HepG2 (cell line): ENCODE data around the gene PSD4. TPM values are rescaled to one million over a fixed set of nuclear protein-coding genes. Genes with fewer than 3 reads are reported as not detected.

Experiments used
- ASH2L ChIP-seq: fragments of 300-600, 200-600 bp; sonication (generic); IDR thresholded peaks from 2 replicates; pipeline ENCODE4 v1.7.0; 2017; ENCODE audit warnings: low read depth, mild to moderate bottlenecking, moderate library complexity, mixed read lengths, low read length; ENCODE audit not compliant: insufficient read length
- ATF4 ChIP-seq, 2 experiments: fragments of 450-650 bp in 1 of 2; sonication (generic) in 1 of 2; formaldehyde crosslinking; IDR thresholded peaks; 2 replicates each; pipeline versions ENCODE4 v1.5.0 to v1.8.0; 2020 to 2022; ENCODE audit warnings: mild to moderate bottlenecking in 1 of 2, missing genetic modification reagents in 1 of 2
- CEBPG ChIP-seq: IDR thresholded peaks from 2 replicates; pipeline ENCODE4 v1.6.1; 2016
- CREM ChIP-seq, 2 experiments: sonication (generic) in 1 of 2; formaldehyde crosslinking in 1 of 2; IDR thresholded peaks; 2 replicates each; pipeline versions ENCODE4 v1.4.0 to v1.6.1; 2016 to 2020; ENCODE audit warnings: antibody characterized with exemption in 1 of 2, mild to moderate bottlenecking in 1 of 2, missing genetic modification reagents in 1 of 2
- DRAP1 ChIP-seq: IDR thresholded peaks from 2 replicates; pipeline ENCODE4 v1.6.1; 2016; ENCODE audit warnings: missing genetic modification reagents, missing compliant biosample characterization
- MAX ChIP-seq: IDR thresholded peaks from 2 replicates; pipeline ENCODE4 v1.6.1; 2012; ENCODE audit warnings: inconsistent platforms
- MLLT10 ChIP-seq: sonication (generic); formaldehyde crosslinking; IDR thresholded peaks from 2 replicates; pipeline ENCODE4 v1.4.0; 2020; ENCODE audit warnings: missing genetic modification reagents
- MXD4 ChIP-seq: IDR thresholded peaks from 2 replicates; pipeline ENCODE4 v1.6.1; 2016; ENCODE audit warnings: mild to moderate bottlenecking, missing biosample characterization, missing genetic modification reagents
- PAWR ChIP-seq: sonication (generic); formaldehyde crosslinking; IDR thresholded peaks from 2 replicates; pipeline ENCODE4 v1.4.0; 2020; ENCODE audit warnings: missing genetic modification reagents, mild to moderate bottlenecking, borderline replicate concordance
- SETDB1 ChIP-seq: sonication (generic); formaldehyde crosslinking; IDR thresholded peaks from 2 replicates; pipeline ENCODE4 v1.5.1; 2020; ENCODE audit warnings: missing genetic modification reagents, mild to moderate bottlenecking, borderline replicate concordance
- SNRNP70 ChIP-seq: fragments of 200-400 bp; formaldehyde crosslinking; IDR thresholded peaks from 2 replicates; pipeline ENCODE4 v1.6.1; 2017; ENCODE audit warnings: mild to moderate bottlenecking, low read depth, low read length, moderate library complexity
- ZBTB2 ChIP-seq: sonication (generic); formaldehyde crosslinking; IDR thresholded peaks from 2 replicates; pipeline ENCODE4 v1.8.0; 2022; ENCODE audit warnings: low read depth, missing genetic modification reagents
- ZBTB49 ChIP-seq: sonication (generic); formaldehyde crosslinking; IDR thresholded peaks from 2 replicates; pipeline ENCODE4 v1.4.0; 2020; ENCODE audit warnings: missing genetic modification reagents, borderline replicate concordance
- ZNF235 ChIP-seq: sonication (generic); formaldehyde crosslinking; IDR thresholded peaks from 2 replicates; pipeline ENCODE4 v1.8.1; 2023; ENCODE audit warnings: mild to moderate bottlenecking, missing genetic modification reagents, borderline replicate concordance
- ZNF441 ChIP-seq: sonication (generic); formaldehyde crosslinking; IDR thresholded peaks from 2 replicates; pipeline ENCODE4 v1.7.0; 2021; ENCODE audit warnings: missing genetic modification reagents, borderline replicate concordance
- ZNF496 ChIP-seq: sonication (generic); formaldehyde crosslinking; IDR thresholded peaks from 2 replicates; pipeline ENCODE4 v1.8.1; 2023; ENCODE audit warnings: mild to moderate bottlenecking, moderate library complexity, missing genetic modification reagents; ENCODE audit not compliant: insufficient replicate concordance
- ZNF563 ChIP-seq: sonication (generic); formaldehyde crosslinking; IDR thresholded peaks from 2 replicates; pipeline ENCODE4 v1.8.0; 2022; ENCODE audit warnings: mild to moderate bottlenecking, moderate library complexity, missing genetic modification reagents
- polyA plus RNA-seq, 8 experiments: library from polyadenylated mRNA; depleted of rRNA in 3 of 8; stranded (reverse) in 7 of 8; unstranded in 1 of 8; fragments of >200 nt; fragmentation: Illumina TruSeq in 4 of 8; extraction: Trizol in 4 of 8; gene quantifications; 2 replicates each; pipeline versions ENCODE4 v1.2.1 to v1.2.3, GENCODE V29; 2011 to 2016; ENCODE audit warnings: low read depth in 4 of 8, missing spikeins in 1 of 8, mixed read lengths in 1 of 8; ENCODE audit not compliant: insufficient read depth in 1 of 8
- total RNA-seq, 5 experiments: library from RNA; depleted of rRNA; stranded (reverse); fragments of >200 nt; fragmentation: Illumina TruSeq; extraction: Trizol; gene quantifications; 2 replicates each; pipeline ENCODE4 v1.2.3, GENCODE V29; 2016; ENCODE audit warnings: low read depth in 1 of 5
- TF ChIP-seq, protein P1 (sequence below): sonication (generic); formaldehyde crosslinking; IDR thresholded peaks from 2 replicates; pipeline ENCODE4 v1.8.1; 2023; ENCODE audit warnings: mild to moderate bottlenecking, moderate library complexity, missing genetic modification reagents
- TF ChIP-seq, protein P2 (sequence below): IDR thresholded peaks from 2 replicates; pipeline ENCODE4 v1.6.1; 2012; ENCODE audit warnings: low read depth, low read length, improper control_type of control experiment

Gene PSD4
- total and polyA plus RNA-seq, 2 of the 13 experiments (the other 11 are each of a cell fraction or from before 2014, with no cell fraction given), result 5.8 to 9.4 TPM

DNA sequence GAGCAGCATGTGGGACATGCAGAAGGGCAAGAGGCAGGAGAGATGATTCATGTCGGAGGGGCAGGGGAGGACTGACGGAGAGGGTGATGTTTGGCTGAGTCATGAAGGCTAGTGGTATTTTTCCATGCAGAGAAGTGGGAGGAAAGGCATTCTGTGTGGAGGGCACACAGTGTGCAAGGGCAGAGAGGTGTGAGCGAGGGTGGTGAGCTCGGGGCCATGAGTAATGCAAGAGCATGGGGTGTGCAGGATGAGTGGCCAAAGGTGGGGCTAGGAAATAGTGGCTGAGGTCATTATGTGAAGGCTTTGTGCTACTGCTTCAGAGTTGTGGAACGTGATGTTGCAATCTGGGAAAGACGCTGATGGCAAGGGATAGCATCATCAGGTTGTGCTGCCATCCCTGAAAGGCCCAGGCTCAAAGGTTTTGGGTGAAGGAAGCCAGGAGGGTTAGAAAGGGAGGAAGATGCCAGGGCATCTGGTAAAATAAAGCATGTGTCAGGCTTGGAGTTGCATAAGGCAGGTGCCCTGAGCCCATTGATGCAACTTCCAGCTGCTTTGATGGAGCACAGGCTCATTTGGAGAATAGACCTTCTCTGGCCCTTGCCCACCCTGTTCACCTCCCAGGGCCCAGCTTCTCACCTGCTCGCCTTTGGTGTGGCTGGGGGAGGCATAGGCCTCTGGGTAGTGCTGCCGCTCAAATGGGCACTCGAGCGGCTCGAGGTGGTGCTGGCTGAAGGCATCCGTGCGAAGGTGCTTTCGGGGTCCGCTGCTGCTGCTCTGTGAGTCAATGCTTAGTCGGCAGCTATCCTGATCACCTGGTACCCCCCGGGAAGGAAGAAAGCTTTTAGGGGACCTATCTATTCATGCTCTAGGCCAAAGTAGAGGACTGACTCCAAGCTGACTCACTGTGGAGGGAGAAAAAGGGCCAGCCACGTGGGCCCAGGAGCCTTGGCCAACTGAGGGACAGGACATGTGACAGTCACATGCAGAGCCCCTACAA lies 67.4 kb downstream of the PSD4 start (continued):
- no peak for TF ChIP-seq ZBTB49 (CRISPR knock-in tag)
- 0 out of 2 replicates have a peak, but pooled peaks have one; percentile 19 for TF ChIP-seq ZNF441 (CRISPR knock-in tag)
- TF ChIP-seq, protein P1, sequence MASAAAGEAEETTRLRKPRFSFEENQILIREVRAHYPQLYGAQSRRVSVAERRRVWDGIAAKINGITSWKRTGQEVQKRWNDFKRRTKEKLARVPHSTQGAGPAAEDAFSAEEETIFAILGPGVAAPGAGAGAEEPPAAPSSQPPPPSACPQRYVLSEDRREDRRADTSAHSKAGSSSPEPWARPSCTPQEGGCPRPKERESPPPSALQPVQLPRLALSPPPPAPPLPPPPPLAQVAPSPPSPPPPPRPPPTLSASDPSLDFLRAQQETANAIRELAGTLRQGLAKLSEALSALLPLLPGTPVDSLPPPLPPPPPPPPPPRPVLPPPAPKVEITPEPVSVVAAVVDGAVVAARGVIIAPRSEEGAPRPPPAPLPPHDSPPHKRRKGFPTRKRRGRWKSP (CRISPR knock-in tag), result no peak
- TF ChIP-seq CEBPG (CRISPR knock-in tag), result peak; percentile 89
- TF ChIP-seq ZNF496 (CRISPR knock-in tag), result no peak
- TF ChIP-seq ZBTB2, result no peak
- TF ChIP-seq PAWR, result no peak
- no peak for TF ChIP-seq ASH2L
- TF ChIP-seq MAX, result peak; percentile 69
- no peak for TF ChIP-seq SNRNP70
- no peak for TF ChIP-seq DRAP1
- no peak for TF ChIP-seq CREM (IDR thresholded peaks at IDR 0.05)
- no peak for TF ChIP-seq CREM (CRISPR knock-in tag; IDR thresholded peaks at IDR 0.05)
- no peak for TF ChIP-seq SETDB1
- TF ChIP-seq ZNF235, result no peak
- TF ChIP-seq MXD4, result no peak
- TF ChIP-seq, protein P2, sequence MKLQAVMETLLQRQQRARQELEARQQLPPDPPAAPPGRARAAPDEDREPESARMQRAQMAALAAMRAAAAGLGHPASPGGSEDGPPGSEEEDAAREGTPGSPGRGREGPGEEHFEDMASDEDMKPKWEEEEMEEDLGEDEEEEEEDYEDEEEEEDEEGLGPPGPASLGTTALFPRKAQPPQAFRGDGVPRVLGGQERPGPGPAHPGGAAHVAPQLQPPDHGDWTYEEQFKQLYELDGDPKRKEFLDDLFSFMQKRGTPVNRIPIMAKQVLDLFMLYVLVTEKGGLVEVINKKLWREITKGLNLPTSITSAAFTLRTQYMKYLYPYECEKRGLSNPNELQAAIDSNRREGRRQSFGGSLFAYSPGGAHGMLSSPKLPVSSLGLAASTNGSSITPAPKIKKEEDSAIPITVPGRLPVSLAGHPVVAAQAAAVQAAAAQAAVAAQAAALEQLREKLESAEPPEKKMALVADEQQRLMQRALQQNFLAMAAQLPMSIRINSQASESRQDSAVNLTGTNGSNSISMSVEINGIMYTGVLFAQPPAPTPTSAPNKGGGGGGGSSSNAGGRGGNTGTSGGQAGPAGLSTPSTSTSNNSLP, result no peak
- no peak; a peak in 2 of 4 replicates for TF ChIP-seq ATF4 (CRISPR knock-in tag; IDR thresholded peaks at IDR 0.05)
- TF ChIP-seq MLLT10 (CRISPR knock-in tag), result no peak
- TF ChIP-seq ZNF563 (CRISPR knock-in tag), result 0 out of 2 replicates have a peak, but pooled peaks have one; percentile 30
